GM12878 (cell line): Measurements from ENCODE around the gene CAMK2D. TPM values are rescaled to one million over a fixed set of nuclear protein-coding genes. Genes with fewer than 3 reads are reported as not detected.

Experiments used
- E2F4 ChIP-seq: IDR thresholded peaks from 2 replicates; pipeline ENCODE4 v1.6.1; 2012; ENCODE audit warnings: low read depth, low read length, improper control_type of control experiment
- EZH2 ChIP-seq: IDR thresholded peaks from 2 replicates; pipeline ENCODE4 v1.6.1; 2012; ENCODE audit warnings: low read depth, mild to moderate bottlenecking, control low read depth, inconsistent platforms, low read length, borderline replicate concordance; ENCODE audit not compliant: control insufficient read depth
- KDM1A ChIP-seq: fragments of 200-600 bp; sonication (generic); IDR thresholded peaks from 2 replicates; pipeline ENCODE4 v1.6.1; 2016; ENCODE audit warnings: borderline replicate concordance
- NBN ChIP-seq: fragments of 450-650 bp; IDR thresholded peaks from 2 replicates; pipeline ENCODE4 v1.6.1; 2016
- SIX5 ChIP-seq: IDR thresholded peaks from 2 replicates; pipeline ENCODE4 v1.6.1; 2011; ENCODE audit warnings: mild to moderate bottlenecking, low read depth, low read length, moderate library complexity; ENCODE audit not compliant: severe bottlenecking
- polyA plus RNA-seq, 11 experiments: library from polyadenylated mRNA; depleted of rRNA in 4 of 11; unstranded in 6 of 11; stranded (reverse) in 5 of 11; fragments of >200 nt; fragmentation: Nextera tagmentation in 4 of 11; fragmentation: Illumina TruSeq in 1 of 11; extraction: Ambion mirVana in 4 of 11; extraction: Trizol in 1 of 11; gene quantifications; 1 replicate in 1 of 11; 2 replicates in 10 of 11; pipeline versions ENCODE4 v1.2.1 to v1.2.3, GENCODE V29; 2011 to 2016; ENCODE audit warnings: inconsistent platforms in 2 of 11, missing spikeins in 2 of 11, low read depth in 1 of 11
- total RNA-seq, 4 experiments: library from RNA; depleted of rRNA in 3 of 4; stranded (reverse); fragments of >200 nt in 3 of 4; fragmentation: Illumina TruSeq in 1 of 4; extraction: Trizol in 1 of 4; gene quantifications; 2 replicates each; pipeline versions ENCODE4 v1.2.1 to v1.2.3, GENCODE V29; 2013 to 2021
- TF ChIP-seq, protein P1 (sequence below): fragments of 450-650 bp; IDR thresholded peaks from 2 replicates; pipeline ENCODE4 v1.6.1; 2016; ENCODE audit warnings: mild to moderate bottlenecking, moderate library complexity, borderline replicate concordance
- TF ChIP-seq, protein P2 (sequence below): IDR thresholded peaks from 2 replicates; pipeline ENCODE4 v1.6.1; 2012; ENCODE audit warnings: improper control_type of control experiment, low read depth, low read length; ENCODE audit not compliant: insufficient replicate concordance

Gene CAMK2D
- total and polyA plus RNA-seq, 10 of the 15 experiments (the other 5 are each of a cell fraction or from before 2014, with no cell fraction given), result 6.9 to 88.5 (median 12.9) TPM

DNA sequence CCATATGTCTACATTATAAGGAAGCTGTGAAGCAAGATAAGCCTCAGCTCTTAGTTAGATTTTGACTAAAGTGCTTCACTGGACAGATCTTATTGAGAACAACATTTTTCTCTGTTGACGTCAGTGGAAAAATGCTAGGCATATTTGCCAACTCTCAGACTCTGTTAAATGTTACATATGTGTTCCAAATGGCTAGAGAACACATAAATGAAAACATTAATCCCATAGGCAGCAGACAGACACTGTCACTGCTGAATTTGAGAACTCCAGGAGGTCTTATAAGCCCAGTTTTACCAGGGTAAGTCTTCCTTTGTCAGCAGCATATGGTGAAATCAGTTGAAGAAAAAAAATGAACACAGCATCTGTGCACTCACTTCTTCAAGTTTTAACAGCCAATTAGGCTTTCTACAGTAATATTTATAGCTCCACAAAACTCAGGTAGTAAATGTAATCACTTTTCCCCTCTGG is 186.9 kb downstream of the CAMK2D start (continued):
- TF ChIP-seq, protein P1, sequence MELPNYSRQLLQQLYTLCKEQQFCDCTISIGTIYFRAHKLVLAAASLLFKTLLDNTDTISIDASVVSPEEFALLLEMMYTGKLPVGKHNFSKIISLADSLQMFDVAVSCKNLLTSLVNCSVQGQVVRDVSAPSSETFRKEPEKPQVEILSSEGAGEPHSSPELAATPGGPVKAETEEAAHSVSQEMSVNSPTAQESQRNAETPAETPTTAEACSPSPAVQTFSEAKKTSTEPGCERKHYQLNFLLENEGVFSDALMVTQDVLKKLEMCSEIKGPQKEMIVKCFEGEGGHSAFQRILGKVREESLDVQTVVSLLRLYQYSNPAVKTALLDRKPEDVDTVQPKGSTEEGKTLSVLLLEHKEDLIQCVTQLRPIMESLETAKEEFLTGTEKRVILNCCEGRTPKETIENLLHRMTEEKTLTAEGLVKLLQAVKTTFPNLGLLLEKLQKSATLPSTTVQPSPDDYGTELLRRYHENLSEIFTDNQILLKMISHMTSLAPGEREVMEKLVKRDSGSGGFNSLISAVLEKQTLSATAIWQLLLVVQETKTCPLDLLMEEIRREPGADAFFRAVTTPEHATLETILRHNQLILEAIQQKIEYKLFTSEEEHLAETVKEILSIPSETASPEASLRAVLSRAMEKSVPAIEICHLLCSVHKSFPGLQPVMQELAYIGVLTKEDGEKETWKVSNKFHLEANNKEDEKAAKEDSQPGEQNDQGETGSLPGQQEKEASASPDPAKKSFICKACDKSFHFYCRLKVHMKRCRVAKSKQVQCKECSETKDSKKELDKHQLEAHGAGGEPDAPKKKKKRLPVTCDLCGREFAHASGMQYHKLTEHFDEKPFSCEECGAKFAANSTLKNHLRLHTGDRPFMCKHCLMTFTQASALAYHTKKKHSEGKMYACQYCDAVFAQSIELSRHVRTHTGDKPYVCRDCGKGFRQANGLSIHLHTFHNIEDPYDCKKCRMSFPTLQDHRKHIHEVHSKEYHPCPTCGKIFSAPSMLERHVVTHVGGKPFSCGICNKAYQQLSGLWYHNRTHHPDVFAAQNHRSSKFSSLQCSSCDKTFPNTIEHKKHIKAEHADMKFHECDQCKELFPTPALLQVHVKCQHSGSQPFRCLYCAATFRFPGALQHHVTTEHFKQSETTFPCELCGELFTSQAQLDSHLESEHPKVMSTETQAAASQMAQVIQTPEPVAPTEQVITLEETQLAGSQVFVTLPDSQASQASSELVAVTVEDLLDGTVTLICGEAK, result no peak
- TF ChIP-seq EZH2 (no peak), SIX5 (no peak), KDM1A (no peak), NBN (no peak), E2F4 (no peak)
- TF ChIP-seq, protein P2, sequence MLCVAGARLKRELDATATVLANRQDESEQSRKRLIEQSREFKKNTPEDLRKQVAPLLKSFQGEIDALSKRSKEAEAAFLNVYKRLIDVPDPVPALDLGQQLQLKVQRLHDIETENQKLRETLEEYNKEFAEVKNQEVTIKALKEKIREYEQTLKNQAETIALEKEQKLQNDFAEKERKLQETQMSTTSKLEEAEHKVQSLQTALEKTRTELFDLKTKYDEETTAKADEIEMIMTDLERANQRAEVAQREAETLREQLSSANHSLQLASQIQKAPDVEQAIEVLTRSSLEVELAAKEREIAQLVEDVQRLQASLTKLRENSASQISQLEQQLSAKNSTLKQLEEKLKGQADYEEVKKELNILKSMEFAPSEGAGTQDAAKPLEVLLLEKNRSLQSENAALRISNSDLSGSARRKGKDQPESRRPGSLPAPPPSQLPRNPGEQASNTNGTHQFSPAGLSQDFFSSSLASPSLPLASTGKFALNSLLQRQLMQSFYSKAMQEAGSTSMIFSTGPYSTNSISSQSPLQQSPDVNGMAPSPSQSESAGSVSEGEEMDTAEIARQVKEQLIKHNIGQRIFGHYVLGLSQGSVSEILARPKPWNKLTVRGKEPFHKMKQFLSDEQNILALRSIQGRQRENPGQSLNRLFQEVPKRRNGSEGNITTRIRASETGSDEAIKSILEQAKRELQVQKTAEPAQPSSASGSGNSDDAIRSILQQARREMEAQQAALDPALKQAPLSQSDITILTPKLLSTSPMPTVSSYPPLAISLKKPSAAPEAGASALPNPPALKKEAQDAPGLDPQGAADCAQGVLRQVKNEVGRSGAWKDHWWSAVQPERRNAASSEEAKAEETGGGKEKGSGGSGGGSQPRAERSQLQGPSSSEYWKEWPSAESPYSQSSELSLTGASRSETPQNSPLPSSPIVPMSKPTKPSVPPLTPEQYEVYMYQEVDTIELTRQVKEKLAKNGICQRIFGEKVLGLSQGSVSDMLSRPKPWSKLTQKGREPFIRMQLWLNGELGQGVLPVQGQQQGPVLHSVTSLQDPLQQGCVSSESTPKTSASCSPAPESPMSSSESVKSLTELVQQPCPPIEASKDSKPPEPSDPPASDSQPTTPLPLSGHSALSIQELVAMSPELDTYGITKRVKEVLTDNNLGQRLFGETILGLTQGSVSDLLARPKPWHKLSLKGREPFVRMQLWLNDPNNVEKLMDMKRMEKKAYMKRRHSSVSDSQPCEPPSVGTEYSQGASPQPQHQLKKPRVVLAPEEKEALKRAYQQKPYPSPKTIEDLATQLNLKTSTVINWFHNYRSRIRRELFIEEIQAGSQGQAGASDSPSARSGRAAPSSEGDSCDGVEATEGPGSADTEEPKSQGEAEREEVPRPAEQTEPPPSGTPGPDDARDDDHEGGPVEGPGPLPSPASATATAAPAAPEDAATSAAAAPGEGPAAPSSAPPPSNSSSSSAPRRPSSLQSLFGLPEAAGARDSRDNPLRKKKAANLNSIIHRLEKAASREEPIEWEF, result no peak
